Stromal cell of bone marrow (primary cell): ENCODE results near the gene STK26.
"Not testable (repeated sequence)": the region's sequence is repeated elsewhere in the genome, so short reads cannot be mapped to it uniquely, and the experiment has no call there.

Experiments used
- DNase-seq: peaks from one replicate; pipeline ENCODE4 v3.0.0-alpha.2; 2012; ENCODE audit warnings: low read depth

STK26 gene

GRCh38 chrX:132094164-132094563 is 71.1 kb downstream of the STK26 start:
- peak; percentile 82 for DNase-seq

GRCh38 chrX:132098704-132099103 is 75.6 kb downstream of the STK26 start:
- DNase-seq: not testable (repeated sequence)

- no peak for DNase-seq
Measured at GRCh38 chrX:132101206-132101605, 78.1 kb downstream of the STK26 start.

- DNase-seq: no peak
Measured at GRCh38 chrX:132101799-132102198, 78.7 kb downstream of the STK26 start.

GRCh38 chrX:132107291-132107690 is 84.2 kb downstream of the STK26 start:
- DNase-seq: no peak

GRCh38 chrX:132114607-132115006 is 91.5 kb downstream of the STK26 start:
- no peak for DNase-seq

GRCh38 chrX:132115792-132116191 is 92.7 kb downstream of the STK26 start:
- no peak for DNase-seq

GRCh38 chrX:132118358-132118757 is 95.3 kb downstream of the STK26 start:
- DNase-seq: no peak

- DNase-seq: no peak
Measured at GRCh38 chrX:132119283-132119682, 96.2 kb downstream of the STK26 start.

GRCh38 chrX:132119821-132120515 is 96.9 kb downstream of the STK26 start:
- no peak for DNase-seq

- no peak for DNase-seq
Measured at GRCh38 chrX:132120913-132121312, 97.8 kb downstream of the STK26 start.
